GM12878 (cell line): Measurements from ENCODE around the gene ANKDD1A. TPM values are rescaled to one million over a fixed set of nuclear protein-coding genes. Genes with fewer than 3 reads are reported as not detected.

Source experiments
- ASH2L ChIP-seq: fragments of 300-600, 200-600 bp; sonication (generic); IDR thresholded peaks from 2 replicates; pipeline ENCODE4 v1.6.1; 2017; ENCODE audit warnings: low read depth, mild to moderate bottlenecking, borderline replicate concordance
- DPF2 ChIP-seq: fragments of 450-650 bp; IDR thresholded peaks from 2 replicates; pipeline ENCODE4 v1.6.1; 2017; ENCODE audit warnings: mild to moderate bottlenecking
- E2F8 ChIP-seq: fragments of 450-650 bp; IDR thresholded peaks from 2 replicates; pipeline ENCODE4 v1.6.1; 2018; ENCODE audit warnings: mild to moderate bottlenecking, low read depth, moderate library complexity; ENCODE audit not compliant: partially characterized antibody
- EGR1 ChIP-seq, 2 experiments: IDR thresholded peaks; 1 replicate in 1 of 2; 2 replicates in 1 of 2; pipeline ENCODE4 v1.6.1; 2011 to 2012; ENCODE audit warnings: low read depth in 2 of 2, low read length in 2 of 2, borderline replicate concordance in 1 of 2, mild to moderate bottlenecking in 1 of 2, moderate library complexity in 1 of 2
- FOXK2 ChIP-seq: fragments of 450-650 bp; IDR thresholded peaks from 2 replicates; pipeline ENCODE4 v1.6.1; 2017; ENCODE audit warnings: mild to moderate bottlenecking, moderate library complexity
- GABPA ChIP-seq: IDR thresholded peaks from 2 replicates; pipeline ENCODE4 v1.6.1; 2014; ENCODE audit warnings: antibody characterized with exemption, low read depth, mild to moderate bottlenecking, inconsistent platforms
- HCFC1 ChIP-seq: fragments of 150-350 bp; IDR thresholded peaks from 2 replicates; pipeline ENCODE4 v1.6.1; 2014; ENCODE audit warnings: low read length
- HDAC2 ChIP-seq: fragments of 200-600 bp; sonication (generic); IDR thresholded peaks from 2 replicates; pipeline ENCODE4 v1.6.1; 2017
- JUNB ChIP-seq: IDR thresholded peaks from 2 replicates; pipeline ENCODE4 v1.6.1; 2016; ENCODE audit warnings: antibody characterized with exemption, mild to moderate bottlenecking
- KLF5 ChIP-seq: fragments of 450-650 bp; IDR thresholded peaks from 2 replicates; pipeline ENCODE4 v1.6.1; 2014; ENCODE audit warnings: mild to moderate bottlenecking; ENCODE audit not compliant: partially characterized antibody
- MEF2A ChIP-seq: IDR thresholded peaks from 2 replicates; pipeline ENCODE4 v1.6.1; 2011; ENCODE audit warnings: low read depth, mild to moderate bottlenecking, low read length, moderate library complexity; ENCODE audit not compliant: insufficient read depth
- MLLT1 ChIP-seq: fragments of 450-650 bp; IDR thresholded peaks from 2 replicates; pipeline ENCODE4 v1.6.1; 2016; ENCODE audit warnings: mild to moderate bottlenecking
- MYC ChIP-seq: IDR thresholded peaks from 2 replicates; pipeline ENCODE4 v1.6.1; 2011; ENCODE audit warnings: mild to moderate bottlenecking, low read length, moderate library complexity, inconsistent platforms; ENCODE audit not compliant: insufficient read depth, insufficient replicate concordance, insufficient read length, severe bottlenecking
- NFIC ChIP-seq: IDR thresholded peaks from 2 replicates; pipeline ENCODE4 v1.6.1; 2012; ENCODE audit warnings: low read depth, mild to moderate bottlenecking, inconsistent platforms, low read length, moderate library complexity
- NR2C1 ChIP-seq: fragments of 450-650 bp; IDR thresholded peaks from 2 replicates; pipeline ENCODE4 v1.6.1; 2017; ENCODE audit warnings: antibody characterized with exemption, mild to moderate bottlenecking, moderate library complexity
- NRF1 ChIP-seq: conservative IDR thresholded peaks from 2 replicates; pipeline ENCODE4 v1.6.1; 2011; ENCODE audit warnings: mild to moderate bottlenecking, low read depth, low read length, improper control_type of control experiment
- RAD21 ChIP-seq: IDR thresholded peaks from 2 replicates; pipeline ENCODE4 v1.6.1; 2011; ENCODE audit warnings: mild to moderate bottlenecking, low read depth, low read length, moderate library complexity; ENCODE audit not compliant: insufficient read depth
- RELB ChIP-seq: fragments of 450-650 bp; IDR thresholded peaks from 2 replicates; pipeline ENCODE4 v1.6.1; 2017; ENCODE audit warnings: low read depth, mild to moderate bottlenecking, moderate library complexity
- SMARCA5 ChIP-seq: fragments of 450-650 bp; IDR thresholded peaks from 2 replicates; pipeline ENCODE4 v1.6.1; 2017; ENCODE audit warnings: mild to moderate bottlenecking
- SP1 ChIP-seq: IDR thresholded peaks from one replicate; pipeline ENCODE4 v1.6.1; 2011; ENCODE audit warnings: low read depth, low read length
- SPI1 ChIP-seq: IDR thresholded peaks from 2 replicates; pipeline ENCODE4 v1.6.1; 2011; ENCODE audit warnings: low read depth, mild to moderate bottlenecking, low read length, moderate library complexity, borderline replicate concordance; ENCODE audit not compliant: insufficient read depth
- STAT1 ChIP-seq: fragments of 450-650 bp; conservative IDR thresholded peaks from 2 replicates; pipeline ENCODE4 v1.6.1; 2014; ENCODE audit warnings: antibody characterized with exemption, mild to moderate bottlenecking
- ZBTB33 ChIP-seq: fragments of 450-650 bp; IDR thresholded peaks from 2 replicates; pipeline ENCODE4 v1.6.1; 2017; ENCODE audit warnings: mild to moderate bottlenecking
- ZNF217 ChIP-seq: fragments of 450-650 bp; IDR thresholded peaks from 2 replicates; pipeline ENCODE4 v1.6.1; 2017; ENCODE audit warnings: antibody characterized with exemption, mild to moderate bottlenecking
- polyA plus RNA-seq, 11 experiments: library from polyadenylated mRNA; depleted of rRNA in 4 of 11; unstranded in 6 of 11; stranded (reverse) in 5 of 11; fragments of >200 nt; fragmentation: Nextera tagmentation in 4 of 11; fragmentation: Illumina TruSeq in 1 of 11; extraction: Ambion mirVana in 4 of 11; extraction: Trizol in 1 of 11; gene quantifications; 1 replicate in 1 of 11; 2 replicates in 10 of 11; pipeline versions ENCODE4 v1.2.1 to v1.2.3, GENCODE V29; 2011 to 2016; ENCODE audit warnings: inconsistent platforms in 2 of 11, missing spikeins in 2 of 11, low read depth in 1 of 11
- total RNA-seq, 4 experiments: library from RNA; depleted of rRNA in 3 of 4; stranded (reverse); fragments of >200 nt in 3 of 4; fragmentation: Illumina TruSeq in 1 of 4; extraction: Trizol in 1 of 4; gene quantifications; 2 replicates each; pipeline versions ENCODE4 v1.2.1 to v1.2.3, GENCODE V29; 2013 to 2021

Gene ANKDD1A
- total and polyA plus RNA-seq, 10 of the 15 experiments (the other 5 are each of a cell fraction or from before 2014, with no cell fraction given) = 1.5 to 6.6 (median 4.1) TPM

- TF ChIP-seq E2F8 = no peak
- no peak for TF ChIP-seq FOXK2
- TF ChIP-seq GABPA = no peak
- TF ChIP-seq SPI1 = peak; percentile 82; the same call in 1 of the 2 replicates
- TF ChIP-seq JUNB = no peak
- TF ChIP-seq MYC = peak; percentile 84
- TF ChIP-seq KLF5 = peak; percentile 93
- peak; percentile 89 for TF ChIP-seq STAT1
- no peak for TF ChIP-seq MEF2A
- TF ChIP-seq EGR1 (IDR thresholded peaks at IDR 0.05; ENCODE audit: borderline replicate concordance in 1 of 2, low read depth in 2 of 2, low read length in 2 of 2) = peak; percentile 34 to 39
- peak; percentile 96 for TF ChIP-seq DPF2
- TF ChIP-seq NFIC = no peak
- TF ChIP-seq HCFC1 = no peak
- TF ChIP-seq SP1 = peak; percentile 74
- no peak for TF ChIP-seq RAD21
- TF ChIP-seq ZNF217 = no peak; the same call in 1 of the 2 replicates
- TF ChIP-seq RELB = peak; percentile 2
- no peak for TF ChIP-seq ASH2L
- TF ChIP-seq SMARCA5 = peak; percentile 97
- TF ChIP-seq MLLT1 = no peak
- peak; percentile 63 for TF ChIP-seq NR2C1
- no peak for TF ChIP-seq HDAC2
- TF ChIP-seq ZBTB33 = no peak; the same call in 1 of the 2 replicates
- no peak for TF ChIP-seq NRF1
Measured at GRCh38 chr15:64989416-64990167, 77.9 kb downstream of the ANKDD1A start, which contains the start of gene SPG21 (continued).
